HCT116 (cell line): Measurements from ENCODE around the gene RHBDD3.

Source experiments
- CEBPB ChIP-seq: IDR thresholded peaks from 2 replicates; pipeline ENCODE4 v1.6.1; 2012; ENCODE audit warnings: low read depth
- EGR1 ChIP-seq: IDR thresholded peaks from 2 replicates; pipeline ENCODE4 v1.6.1; 2012; ENCODE audit warnings: low read depth
- EZH2 ChIP-seq: fragments of 200-600 bp; sonication (generic); IDR thresholded peaks from 2 replicates; pipeline ENCODE4 v1.6.1; 2017; ENCODE audit warnings: antibody characterized with exemption, mixed run types
- EZH2phosphoT487 ChIP-seq: fragments of 200-600 bp; IDR thresholded peaks from 2 replicates; pipeline ENCODE4 v1.6.1; 2018; ENCODE audit warnings: antibody characterized with exemption, borderline replicate concordance
- JUND ChIP-seq: IDR thresholded peaks from 2 replicates; pipeline ENCODE4 v1.6.1; 2012
- POLR2A ChIP-seq: IDR thresholded peaks from 2 replicates; pipeline ENCODE4 v1.7.0; 2011; ENCODE audit warnings: borderline replicate concordance; ENCODE audit not compliant: insufficient read depth, insufficient read length; ENCODE audit errors: extremely low read depth
- RAD21 ChIP-seq: IDR thresholded peaks from 2 replicates; pipeline ENCODE4 v1.6.1; 2012; ENCODE audit warnings: low read depth, mild to moderate bottlenecking
- SIN3A ChIP-seq: IDR thresholded peaks from 2 replicates; pipeline ENCODE4 v1.6.1; 2012; ENCODE audit warnings: low read depth
- ZNF274 ChIP-seq: fragments of 200-500 bp; sonication (Bioruptor generic); IDR thresholded peaks from 2 replicates; pipeline ENCODE4 v1.6.1; 2014; ENCODE audit warnings: mild to moderate bottlenecking, low read depth, low read length, inconsistent platforms
- TF ChIP-seq, protein P1 (sequence below), 3 experiments: fragments of 200-600 bp in 1 of 3; sonication (generic) in 1 of 3; IDR thresholded peaks in 2 of 3; conservative IDR thresholded peaks in 1 of 3; 2 replicates each; pipeline ENCODE4 v1.5.1; 2012 to 2017; ENCODE audit warnings: low read depth in 2 of 3, low read length in 2 of 3, antibody characterized with exemption in 1 of 3, borderline replicate concordance in 1 of 3, control low read depth in 1 of 3, mild to moderate bottlenecking in 1 of 3, mixed read lengths in 1 of 3, mixed run types in 1 of 3, moderate library complexity in 1 of 3; ENCODE audit not compliant: insufficient read depth in 1 of 3
- TF ChIP-seq, protein P2 (sequence below): IDR thresholded peaks from 2 replicates; pipeline ENCODE4 v1.6.1; 2012
- TF ChIP-seq, protein P3 (sequence below): IDR thresholded peaks from 2 replicates; pipeline ENCODE4 v1.6.1; 2012

DNA sequence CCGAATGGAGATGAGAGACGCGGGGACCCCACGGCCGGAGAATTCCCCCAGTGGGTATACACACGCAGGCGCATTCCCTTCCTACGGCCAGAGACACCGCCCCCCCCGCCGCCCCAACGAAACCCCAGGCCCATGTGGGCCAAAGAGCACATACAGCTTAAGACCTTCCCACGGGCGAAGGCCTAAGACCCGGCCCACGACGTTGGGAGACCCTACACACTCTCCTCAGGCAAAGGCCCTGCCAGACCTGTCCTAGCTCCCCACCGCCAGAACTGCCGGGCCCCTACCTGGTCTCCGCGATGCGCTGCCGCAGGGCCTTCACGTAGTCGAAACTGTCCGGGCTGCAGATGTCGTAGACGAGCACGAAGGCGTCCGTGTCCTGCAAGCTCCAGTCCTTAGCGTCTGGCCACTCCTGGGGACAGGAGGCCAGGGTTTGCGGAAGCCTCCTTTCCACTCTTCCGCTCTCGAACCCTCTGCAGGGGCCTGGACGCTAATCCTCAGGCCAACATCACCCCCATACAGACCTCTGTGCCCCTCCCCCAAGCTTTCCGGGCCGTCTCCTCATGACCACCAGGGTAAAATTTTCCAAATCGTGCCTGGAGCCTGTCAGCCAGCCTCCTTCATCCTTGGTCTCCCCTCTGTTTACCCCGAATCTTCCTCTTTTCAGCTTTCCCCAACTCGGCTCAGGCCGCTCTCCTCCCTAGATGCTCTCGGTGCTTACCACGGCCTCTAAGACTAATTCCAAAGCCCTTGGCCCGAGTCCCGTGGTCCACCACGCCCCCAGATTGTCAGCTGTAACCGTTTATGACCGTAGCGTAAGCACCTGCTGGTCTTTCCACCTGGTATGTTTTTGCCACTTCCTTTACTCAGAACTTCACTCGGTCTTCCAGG lies 46.0 kb upstream of the RHBDD3 start:
- TF ChIP-seq EZH2 (no peak), JUND (no peak), POLR2A (no peak), EGR1 (no peak), ZNF274 (no peak), RAD21 (no peak), SIN3A (no peak), EZH2phosphoT487 (no peak), CEBPB (no peak)
- TF ChIP-seq, protein P1, sequence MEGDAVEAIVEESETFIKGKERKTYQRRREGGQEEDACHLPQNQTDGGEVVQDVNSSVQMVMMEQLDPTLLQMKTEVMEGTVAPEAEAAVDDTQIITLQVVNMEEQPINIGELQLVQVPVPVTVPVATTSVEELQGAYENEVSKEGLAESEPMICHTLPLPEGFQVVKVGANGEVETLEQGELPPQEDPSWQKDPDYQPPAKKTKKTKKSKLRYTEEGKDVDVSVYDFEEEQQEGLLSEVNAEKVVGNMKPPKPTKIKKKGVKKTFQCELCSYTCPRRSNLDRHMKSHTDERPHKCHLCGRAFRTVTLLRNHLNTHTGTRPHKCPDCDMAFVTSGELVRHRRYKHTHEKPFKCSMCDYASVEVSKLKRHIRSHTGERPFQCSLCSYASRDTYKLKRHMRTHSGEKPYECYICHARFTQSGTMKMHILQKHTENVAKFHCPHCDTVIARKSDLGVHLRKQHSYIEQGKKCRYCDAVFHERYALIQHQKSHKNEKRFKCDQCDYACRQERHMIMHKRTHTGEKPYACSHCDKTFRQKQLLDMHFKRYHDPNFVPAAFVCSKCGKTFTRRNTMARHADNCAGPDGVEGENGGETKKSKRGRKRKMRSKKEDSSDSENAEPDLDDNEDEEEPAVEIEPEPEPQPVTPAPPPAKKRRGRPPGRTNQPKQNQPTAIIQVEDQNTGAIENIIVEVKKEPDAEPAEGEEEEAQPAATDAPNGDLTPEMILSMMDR (IDR thresholded peaks at IDR 0.05 in 2 of 3, conservative IDR thresholded peaks at IDR 0.05 in 1 of 3; ENCODE audit: borderline replicate concordance in 1 of 3, insufficient read depth in 1 of 3, low read depth in 2 of 3, low read length in 2 of 3), result no peak
- TF ChIP-seq, protein P2, sequence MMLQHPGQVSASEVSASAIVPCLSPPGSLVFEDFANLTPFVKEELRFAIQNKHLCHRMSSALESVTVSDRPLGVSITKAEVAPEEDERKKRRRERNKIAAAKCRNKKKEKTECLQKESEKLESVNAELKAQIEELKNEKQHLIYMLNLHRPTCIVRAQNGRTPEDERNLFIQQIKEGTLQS, result no peak
- TF ChIP-seq, protein P3, sequence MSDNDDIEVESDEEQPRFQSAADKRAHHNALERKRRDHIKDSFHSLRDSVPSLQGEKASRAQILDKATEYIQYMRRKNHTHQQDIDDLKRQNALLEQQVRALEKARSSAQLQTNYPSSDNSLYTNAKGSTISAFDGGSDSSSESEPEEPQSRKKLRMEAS, result no peak
